ENCODE results near the gene COL8A2.

- TF ChIP-seq MAX (IDR thresholded peaks at IDR 0.05; ENCODE audit: low read depth, low read length), result no peak
- TF ChIP-seq CTCF (IDR thresholded peaks at IDR 0.05; ENCODE audit: low read depth, low read length), result no peak
These were observed 18.8 kb downstream of the COL8A2 start for GRCh38 chr1:36106269-36106668.
